ENCODE data around the gene SLFN13.

DNA sequence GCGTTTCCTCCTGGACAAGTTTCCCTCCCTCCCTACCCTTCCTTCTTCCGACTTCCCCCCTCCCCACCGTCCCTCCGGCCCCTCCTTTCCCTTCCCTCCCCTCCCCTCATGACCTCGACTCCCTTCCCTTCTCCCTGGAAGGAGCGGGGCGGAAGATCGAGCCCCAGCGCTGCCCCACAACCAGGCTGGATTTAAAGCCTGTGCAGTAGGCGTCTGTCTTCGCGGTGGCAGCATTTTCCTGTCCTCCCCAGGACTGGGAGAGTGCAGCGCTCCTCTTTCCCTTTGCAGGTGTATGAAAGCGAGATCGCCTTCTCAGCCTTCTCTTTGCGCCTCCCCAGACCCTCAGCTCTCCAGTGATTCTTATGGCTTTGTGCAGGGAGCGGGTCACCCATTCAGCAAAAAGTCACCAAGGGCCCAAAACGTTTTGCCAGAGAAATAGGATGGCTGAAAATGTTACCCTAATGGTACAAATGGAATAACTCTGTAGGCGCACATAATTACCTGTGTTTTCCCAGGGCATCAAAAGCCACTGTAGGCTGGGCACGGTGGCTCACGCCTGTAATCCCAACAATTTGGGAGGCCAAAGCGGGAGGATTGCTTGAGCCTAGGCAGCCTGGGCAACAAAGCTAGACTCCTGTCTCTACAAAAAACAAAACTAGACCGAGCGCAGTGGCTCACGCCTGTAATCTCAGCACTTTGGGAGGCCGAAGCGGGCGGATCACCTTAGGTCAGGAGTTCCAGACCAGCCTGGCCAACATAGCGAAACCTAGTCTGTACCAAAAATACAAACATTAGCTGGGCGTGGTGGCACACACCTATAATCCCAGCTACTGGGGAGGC, 48.1 kb upstream of the SLFN13 start:
- TF ChIP-seq, protein P1, sequence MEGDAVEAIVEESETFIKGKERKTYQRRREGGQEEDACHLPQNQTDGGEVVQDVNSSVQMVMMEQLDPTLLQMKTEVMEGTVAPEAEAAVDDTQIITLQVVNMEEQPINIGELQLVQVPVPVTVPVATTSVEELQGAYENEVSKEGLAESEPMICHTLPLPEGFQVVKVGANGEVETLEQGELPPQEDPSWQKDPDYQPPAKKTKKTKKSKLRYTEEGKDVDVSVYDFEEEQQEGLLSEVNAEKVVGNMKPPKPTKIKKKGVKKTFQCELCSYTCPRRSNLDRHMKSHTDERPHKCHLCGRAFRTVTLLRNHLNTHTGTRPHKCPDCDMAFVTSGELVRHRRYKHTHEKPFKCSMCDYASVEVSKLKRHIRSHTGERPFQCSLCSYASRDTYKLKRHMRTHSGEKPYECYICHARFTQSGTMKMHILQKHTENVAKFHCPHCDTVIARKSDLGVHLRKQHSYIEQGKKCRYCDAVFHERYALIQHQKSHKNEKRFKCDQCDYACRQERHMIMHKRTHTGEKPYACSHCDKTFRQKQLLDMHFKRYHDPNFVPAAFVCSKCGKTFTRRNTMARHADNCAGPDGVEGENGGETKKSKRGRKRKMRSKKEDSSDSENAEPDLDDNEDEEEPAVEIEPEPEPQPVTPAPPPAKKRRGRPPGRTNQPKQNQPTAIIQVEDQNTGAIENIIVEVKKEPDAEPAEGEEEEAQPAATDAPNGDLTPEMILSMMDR (IDR thresholded peaks at IDR 0.05; ENCODE audit: insufficient read depth, low read length, poor library complexity, severe bottlenecking) = no peak
- no peak for TF ChIP-seq EZH2phosphoT487 (conservative IDR thresholded peaks at IDR 0.05; ENCODE audit: low read length)

Data from SU-DHL-6 (cell line).